Left hindlimb (tissue), 1 donor: ENCODE measurements around the gene UPK3A.
"Not testable (repeated sequence)": the region's sequence is repeated elsewhere in the genome, so short reads cannot be mapped to it uniquely, and the experiment has no call there.

ENCODE experiments used
- DNase-seq: peaks from one replicate; pipeline ENCODE4 v3.0.0-alpha.2; 2018

UPK3A gene

GRCh38 chr22:45310331-45310976, 25.7 kb downstream of the UPK3A start:
- DNase-seq = no peak

- DNase-seq = no peak
These were observed 26.3 kb downstream of the UPK3A start for GRCh38 chr22:45310977-45311531.

GRCh38 chr22:45312415-45312814, 27.7 kb downstream of the UPK3A start:
- DNase-seq = no peak

- no peak for DNase-seq
These were observed 28.1 kb downstream of the UPK3A start for GRCh38 chr22:45312856-45313255.

GRCh38 chr22:45314054-45314721, 29.4 kb downstream of the UPK3A start:
- DNase-seq = no peak

GRCh38 chr22:45314786-45315185, 30.0 kb downstream of the UPK3A start:
- DNase-seq = no peak

GRCh38 chr22:45316796-45317526, 32.2 kb downstream of the UPK3A start:
- DNase-seq = no peak

GRCh38 chr22:45317551-45318167, 32.9 kb downstream of the UPK3A start:
- DNase-seq = peak; percentile 47

GRCh38 chr22:45318168-45318557, 33.4 kb downstream of the UPK3A start:
- DNase-seq = peak; percentile 87

- no peak for DNase-seq
These were observed 34.0 kb downstream of the UPK3A start for GRCh38 chr22:45318558-45319323.

GRCh38 chr22:45319324-45319685, 34.6 kb downstream of the UPK3A start:
- peak; percentile 66 for DNase-seq

- DNase-seq = peak; percentile 69
These were observed 35.7 kb downstream of the UPK3A start for GRCh38 chr22:45320357-45320976.

GRCh38 chr22:45321827-45322226, 37.1 kb downstream of the UPK3A start:
- DNase-seq = no peak

- no peak for DNase-seq
These were observed 38.2 kb downstream of the UPK3A start for GRCh38 chr22:45322873-45323525.

- DNase-seq = no peak
These were observed 38.9 kb downstream of the UPK3A start for GRCh38 chr22:45323695-45324094.

- no peak for DNase-seq
These were observed 39.6 kb downstream of the UPK3A start for GRCh38 chr22:45324311-45324711.

GRCh38 chr22:45328261-45328660, 43.5 kb downstream of the UPK3A start:
- DNase-seq = not testable (repeated sequence)

- peak; percentile 32 for DNase-seq
These were observed 44.2 kb downstream of the UPK3A start for GRCh38 chr22:45328822-45329529.

GRCh38 chr22:45329530-45329936, 44.8 kb downstream of the UPK3A start:
- peak; percentile 73 for DNase-seq

- DNase-seq = no peak
These were observed 45.8 kb downstream of the UPK3A start for GRCh38 chr22:45330548-45330947.

- no peak for DNase-seq
These were observed 46.7 kb downstream of the UPK3A start for GRCh38 chr22:45331486-45331885.
